ENCODE measurements around the gene PARD3.

The PARD3 gene

DNA sequence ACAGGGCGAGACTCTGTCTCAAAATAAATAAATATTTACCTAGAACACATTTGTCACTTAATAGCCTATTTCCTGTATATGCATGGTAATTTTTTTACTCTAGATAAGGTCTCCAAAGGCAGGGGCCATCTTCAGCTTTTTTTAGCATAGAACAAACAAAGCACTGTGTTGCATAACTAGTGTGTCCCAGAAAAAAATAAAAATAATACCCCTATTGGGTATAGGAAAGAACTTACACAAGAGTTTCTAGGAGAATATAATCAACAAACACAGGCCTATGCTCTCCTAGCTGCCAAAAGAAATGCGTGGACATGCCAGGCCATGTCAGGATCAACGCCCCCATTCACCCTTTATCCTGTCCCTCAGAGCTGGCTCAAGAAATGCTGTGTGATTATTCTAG lies 103.6 kb downstream of the PARD3 start:
- TF ChIP-seq, protein P1, sequence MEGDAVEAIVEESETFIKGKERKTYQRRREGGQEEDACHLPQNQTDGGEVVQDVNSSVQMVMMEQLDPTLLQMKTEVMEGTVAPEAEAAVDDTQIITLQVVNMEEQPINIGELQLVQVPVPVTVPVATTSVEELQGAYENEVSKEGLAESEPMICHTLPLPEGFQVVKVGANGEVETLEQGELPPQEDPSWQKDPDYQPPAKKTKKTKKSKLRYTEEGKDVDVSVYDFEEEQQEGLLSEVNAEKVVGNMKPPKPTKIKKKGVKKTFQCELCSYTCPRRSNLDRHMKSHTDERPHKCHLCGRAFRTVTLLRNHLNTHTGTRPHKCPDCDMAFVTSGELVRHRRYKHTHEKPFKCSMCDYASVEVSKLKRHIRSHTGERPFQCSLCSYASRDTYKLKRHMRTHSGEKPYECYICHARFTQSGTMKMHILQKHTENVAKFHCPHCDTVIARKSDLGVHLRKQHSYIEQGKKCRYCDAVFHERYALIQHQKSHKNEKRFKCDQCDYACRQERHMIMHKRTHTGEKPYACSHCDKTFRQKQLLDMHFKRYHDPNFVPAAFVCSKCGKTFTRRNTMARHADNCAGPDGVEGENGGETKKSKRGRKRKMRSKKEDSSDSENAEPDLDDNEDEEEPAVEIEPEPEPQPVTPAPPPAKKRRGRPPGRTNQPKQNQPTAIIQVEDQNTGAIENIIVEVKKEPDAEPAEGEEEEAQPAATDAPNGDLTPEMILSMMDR (conservative IDR thresholded peaks at IDR 0.05) = no peak
- no peak overlapping the region for H3K27ac ChIP-seq

DNA sequence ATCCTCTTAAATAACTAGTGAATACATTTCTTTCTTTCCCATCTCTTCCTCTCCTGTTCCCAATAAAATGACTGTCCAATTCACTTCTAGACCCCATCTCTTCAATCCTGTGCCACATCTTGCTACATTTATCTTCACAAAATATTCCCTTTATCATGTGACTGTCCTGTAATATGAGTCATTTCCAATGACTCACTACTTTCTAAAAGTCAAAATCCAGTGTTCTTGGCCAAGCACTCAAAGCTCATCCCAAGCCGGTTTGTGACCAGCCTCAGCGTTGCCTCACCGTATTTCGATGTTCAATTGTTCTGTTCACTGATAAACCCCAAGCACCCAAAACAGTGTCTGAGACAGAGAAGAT lies 104.7 kb downstream of the PARD3 start:
- no peak overlapping the region for H3K27ac ChIP-seq
- TF ChIP-seq, protein P1 (conservative IDR thresholded peaks at IDR 0.05) = no peak

DNA sequence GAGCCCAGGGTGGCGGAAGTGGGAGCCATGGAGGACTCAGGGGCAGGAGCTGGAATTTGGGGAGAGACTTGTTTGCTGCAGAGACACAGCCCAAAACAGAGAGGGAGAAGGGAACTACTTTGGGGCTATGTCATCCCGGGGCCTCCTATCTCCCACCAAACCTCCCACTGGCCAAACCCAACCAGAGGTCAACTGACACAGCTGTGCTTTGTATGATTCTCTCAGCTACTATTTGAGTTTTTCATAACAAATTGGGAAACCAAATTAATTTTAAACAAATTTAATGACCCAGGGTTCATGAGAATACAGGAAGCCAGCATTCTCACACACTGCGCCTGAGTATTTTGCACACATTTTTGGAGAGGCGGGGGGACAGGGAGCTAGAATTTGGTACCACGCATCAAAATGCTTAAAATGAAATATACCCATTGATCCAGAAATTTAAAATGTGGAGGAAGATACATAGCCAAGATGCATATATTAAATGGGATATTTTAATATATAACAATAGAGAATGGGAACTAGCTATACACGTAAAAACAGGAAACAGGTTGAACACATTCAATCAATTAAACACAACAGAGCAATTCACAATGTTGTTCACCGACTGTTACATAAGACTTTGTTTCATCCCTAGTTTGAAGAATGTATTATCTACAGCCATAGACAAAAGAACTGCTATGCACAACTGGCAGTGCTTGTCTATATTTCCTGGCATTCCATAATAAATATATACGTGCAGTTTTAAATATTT lies 105.3 kb downstream of the PARD3 start:
- no peak overlapping the region for H3K27ac ChIP-seq
- TF ChIP-seq, protein P1 (conservative IDR thresholded peaks at IDR 0.05) = no peak

DNA sequence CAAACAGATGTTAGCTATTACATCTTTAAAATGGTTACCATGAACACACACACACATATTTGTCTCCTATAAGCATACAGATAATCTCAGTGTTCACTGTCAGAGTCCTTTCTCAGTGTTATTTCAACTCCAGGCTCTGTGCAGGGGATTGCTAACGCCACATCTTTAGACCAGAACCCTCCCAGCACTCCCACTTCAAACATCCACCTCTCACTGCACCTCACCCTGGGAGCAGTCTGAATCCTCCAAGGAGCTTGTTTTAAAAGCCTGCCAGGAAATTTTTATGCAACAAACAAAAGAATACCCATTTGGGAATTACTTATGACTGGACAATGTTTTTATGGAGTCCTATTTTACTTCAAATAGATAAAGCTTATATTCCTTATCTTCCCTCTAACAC lies 107.4 kb downstream of the PARD3 start:
- TF ChIP-seq, protein P1 (conservative IDR thresholded peaks at IDR 0.05) = no peak
- H3K27ac ChIP-seq = peak overlapping the region; percentile 21; the same call in 1 of the 2 replicates

DNA sequence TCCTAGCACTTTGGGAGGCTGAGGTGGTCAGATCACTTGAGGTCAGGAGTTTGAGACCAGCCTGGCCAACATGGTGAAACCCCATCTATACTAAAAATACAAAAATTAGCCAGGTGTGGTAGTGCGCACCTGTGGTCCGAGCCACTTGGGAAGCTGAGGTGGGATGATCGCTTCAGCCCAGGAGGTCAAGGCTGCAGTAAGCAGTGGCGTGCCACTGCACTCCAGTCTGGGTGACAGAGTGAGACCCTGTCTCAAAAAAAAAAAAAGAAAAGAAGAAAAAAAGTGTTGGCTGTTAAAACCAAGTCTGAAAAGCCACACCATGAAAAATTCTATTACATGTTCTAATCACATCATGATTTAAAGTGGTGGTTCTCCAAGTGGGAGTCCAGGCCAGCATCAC lies 108.1 kb downstream of the PARD3 start:
- 0 out of 2 replicates have a peak overlapping the region, but pooled peaks have one; percentile 21 for H3K27ac ChIP-seq

DNA sequence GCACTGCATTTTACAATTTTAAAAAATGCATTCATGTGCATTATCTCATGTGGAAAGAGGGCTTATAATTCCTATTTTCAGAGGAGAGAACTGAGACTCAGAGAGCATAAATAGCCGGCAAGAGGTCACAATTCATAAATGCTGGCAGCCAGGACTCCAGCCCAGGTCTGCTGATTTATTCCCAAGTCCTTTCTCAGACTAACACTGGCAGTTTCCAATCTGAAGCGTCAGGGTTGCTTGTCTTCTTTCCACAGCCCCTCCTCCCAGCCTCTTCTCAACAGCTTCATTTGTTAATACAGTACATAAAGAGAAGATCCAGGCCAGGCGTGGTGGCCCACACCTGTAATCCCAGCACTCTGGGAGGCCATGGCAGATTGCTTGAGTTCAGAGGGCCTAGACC lies 108.9 kb downstream of the PARD3 start:
- TF ChIP-seq, protein P1 (conservative IDR thresholded peaks at IDR 0.05) = no peak
- H3K27ac ChIP-seq = no peak overlapping the region

DNA sequence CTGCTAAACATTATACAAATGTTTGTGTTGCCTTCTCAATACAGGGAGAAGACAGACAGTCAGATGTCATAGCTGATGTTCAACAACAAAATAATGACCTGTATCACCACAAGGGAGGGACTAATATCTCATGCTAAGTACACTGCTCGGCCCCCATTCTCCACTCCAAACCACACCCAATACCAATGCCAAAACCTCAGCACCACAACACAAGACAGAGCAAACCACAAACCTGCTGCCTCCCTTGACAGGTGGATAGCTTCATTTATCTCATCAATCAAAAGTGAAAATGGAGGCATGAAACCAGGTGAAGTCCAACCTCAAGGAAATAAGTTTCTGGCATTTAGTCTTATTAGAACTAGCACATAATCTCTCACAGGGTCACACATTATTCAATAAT lies 109.5 kb downstream of the PARD3 start:
- TF ChIP-seq, protein P1 (conservative IDR thresholded peaks at IDR 0.05) = no peak
- H3K27ac ChIP-seq = no peak overlapping the region; the same call in 1 of the 2 replicates

DNA sequence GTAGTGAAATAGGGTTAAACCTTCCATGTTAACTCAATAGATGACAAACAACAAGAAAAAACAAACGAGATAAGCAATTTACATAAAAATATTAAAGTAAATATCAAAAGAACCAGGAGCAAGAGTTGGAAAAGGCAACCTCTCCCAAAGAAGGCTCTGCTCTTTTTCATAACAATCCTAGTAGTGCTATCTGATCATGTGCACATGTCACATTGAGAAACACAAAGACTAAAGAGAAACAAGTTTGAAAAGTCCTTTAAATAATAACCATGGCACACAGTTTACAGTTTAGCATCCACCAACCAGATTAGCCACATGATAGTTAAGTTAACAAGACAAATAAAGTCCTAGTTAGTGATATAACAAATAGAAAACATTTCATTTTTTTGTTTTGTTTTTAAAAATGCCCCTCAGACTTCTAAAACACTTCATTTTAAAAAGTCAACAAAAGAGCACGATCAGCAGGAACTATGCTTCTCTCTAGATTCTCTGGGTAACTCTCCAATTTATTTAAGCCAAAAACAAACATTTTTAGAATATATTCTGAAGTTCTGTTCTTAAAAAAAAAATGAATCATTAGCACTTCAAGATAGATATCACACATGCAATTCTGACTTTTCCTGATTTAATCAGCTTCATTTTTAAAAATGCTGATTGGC lies 110.4 kb downstream of the PARD3 start:
- peak overlapping the region; percentile 45 for H3K27ac ChIP-seq
- TF ChIP-seq, protein P1 (conservative IDR thresholded peaks at IDR 0.05) = no peak
